Lower leg skin (tissue), 4 donors: ENCODE data around the gene AP1S1. TPM values are rescaled to one million over a fixed set of nuclear protein-coding genes. Genes with fewer than 3 reads are reported as not detected.

ENCODE experiments used
- DNase-seq, 2 donors: peaks; one replicate each; pipeline ENCODE4 v3.0.0-alpha.2; 2019; ENCODE audit warnings: low spot score in 2 of 2
- H3K4me3 ChIP-seq: fragments of 200-600 bp; sonication (generic); 2 replicates; pipeline ENCODE4 v1.5.1; 2017; ENCODE audit warnings: mild to moderate bottlenecking, low read depth; ENCODE audit not compliant: poor library complexity, severe bottlenecking
- CTCF ChIP-seq, 3 donors: fragments of 450-650 bp; IDR thresholded peaks; one replicate each; pipeline ENCODE4 v1.5.1; 2016; ENCODE audit warnings: antibody characterized with exemption in 3 of 3, mild to moderate bottlenecking in 3 of 3, moderate library complexity in 2 of 3
- POLR2A ChIP-seq, 2 donors: fragments of 450-650 bp; IDR thresholded peaks; one replicate each; pipeline ENCODE4 v1.6.1; 2016 to 2017; ENCODE audit warnings: antibody characterized with exemption in 2 of 2, mild to moderate bottlenecking in 1 of 2, moderate library complexity in 1 of 2
- WGBS, 2 donors: methylation state at CpG; one replicate each; pipeline ENCODE4 v1.1.5; 2018; 5-methylcytosine and 5-hydroxymethylcytosine counted together
- intact Hi-C: fragments of 100-400 bp; cut with DNase I; formaldehyde crosslinking; loops from one replicate; pipeline ENCODE4 v1.15.0; 2023; ENCODE audit warnings: low total_unique reads
- total RNA-seq, 4 donors: library from RNA; depleted of rRNA; stranded (reverse); fragments of >200 nt; gene quantifications; one replicate each; pipeline ENCODE4 v1.1.0, GENCODE V29; 2016

Gene AP1S1
- total RNA-seq, 4 donors from 2014 or later: 52.9 to 81.2 (median 61.2) TPM

GRCh38 chr7:101140746-101141382 lies 13.4 kb upstream of the AP1S1 start:
- no peak for TF ChIP-seq POLR2A (IDR thresholded peaks at IDR 0.05)
- no peak for TF ChIP-seq CTCF (IDR thresholded peaks at IDR 0.05)
- DNase-seq: no peak
- WGBS, 2 donors: 68 to 82% methylated on average over 4 of the region's 4 CpGs
- no peak overlapping the region for H3K4me3 ChIP-seq
- intact Hi-C loops: loop anchor here (10.0 kb wide), 1 partner anchor 144 kb away; no protein-coding TSS in a partner anchor

GRCh38 chr7:101151908-101152651 lies 2.2 kb upstream of the AP1S1 start:
- TF ChIP-seq POLR2A (IDR thresholded peaks at IDR 0.05) (no peak), CTCF (IDR thresholded peaks at IDR 0.05) (no peak)
- intact Hi-C loops: no loop called here
- no peak for DNase-seq
- H3K4me3 ChIP-seq: no peak overlapping the region
- 64 to 76% methylated on average over 2 of the region's 2 CpGs for WGBS, 2 donors

- whole genome bisulfite sequencing, 2 donors: 1% methylated on average over 14 to 27 of the region's 34 CpGs
- TF ChIP-seq CTCF (IDR thresholded peaks at IDR 0.05) (no peak), POLR2A (IDR thresholded peaks at IDR 0.05) (no peak)
Measured at GRCh38 chr7:101154693-101155102, 422 bp downstream of the AP1S1 start.

GRCh38 chr7:101155303-101155702 lies 1.0 kb downstream of the AP1S1 start:
- 43 to 49% methylated on average over 4 of the region's 4 CpGs for WGBS, 2 donors
- intact Hi-C loops: no loop called here

More at GRCh38 chr7:101154693-101155102, 422 bp downstream of the AP1S1 start:
- DNase-seq: no peak
- peak overlapping the region; percentile 75 for H3K4me3 ChIP-seq
- intact Hi-C loops: no loop called here

GRCh38 chr7:101156277-101156676 lies 2.0 kb downstream of the AP1S1 start:
- no peak for TF ChIP-seq POLR2A (IDR thresholded peaks at IDR 0.05)
- TF ChIP-seq CTCF (IDR thresholded peaks at IDR 0.05): no peak
- intact Hi-C loops: no loop called here
- no peak for DNase-seq
- no peak overlapping the region for H3K4me3 ChIP-seq
- WGBS, 2 donors: 80 to 83% methylated on average over 6 of the region's 6 CpGs

More at GRCh38 chr7:101155303-101155702, 1.0 kb downstream of the AP1S1 start:
- TF ChIP-seq CTCF (IDR thresholded peaks at IDR 0.05) (no peak), POLR2A (IDR thresholded peaks at IDR 0.05) (no peak)
- H3K4me3 ChIP-seq: peak overlapping the region; percentile 75
- DNase-seq: no peak
